ENCODE measurements around the gene ODAPH.
"Not testable (repeated sequence)": the region's sequence is repeated elsewhere in the genome, so short reads cannot be mapped to it uniquely, and the experiment has no call there.

Gene ODAPH

DNA sequence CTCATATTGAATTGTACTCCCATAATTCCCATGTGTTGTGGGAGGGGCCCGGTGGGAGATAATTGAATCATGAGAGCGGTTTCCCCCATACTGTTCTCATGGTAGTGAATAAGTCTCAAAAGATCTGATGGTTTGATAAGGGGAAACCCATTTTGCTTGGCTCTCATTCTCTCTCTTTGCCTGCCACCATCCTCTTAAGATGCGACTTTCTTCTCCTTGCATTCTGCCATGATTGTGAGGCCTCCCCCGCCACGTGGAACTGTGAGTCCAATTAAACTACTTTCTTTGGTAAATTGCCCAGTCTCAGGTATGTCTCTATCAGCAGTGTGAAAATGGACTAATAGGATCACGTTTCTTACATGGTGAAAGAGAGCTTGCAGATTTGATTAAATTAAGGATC lies 18.6 kb upstream of the ODAPH start:
- H3K4me3 ChIP-seq (replicated peaks; ENCODE audit: low read depth, low read length); DNase-seq (ENCODE audit: extremely low read depth, low read depth): not testable (repeated sequence)

DNA sequence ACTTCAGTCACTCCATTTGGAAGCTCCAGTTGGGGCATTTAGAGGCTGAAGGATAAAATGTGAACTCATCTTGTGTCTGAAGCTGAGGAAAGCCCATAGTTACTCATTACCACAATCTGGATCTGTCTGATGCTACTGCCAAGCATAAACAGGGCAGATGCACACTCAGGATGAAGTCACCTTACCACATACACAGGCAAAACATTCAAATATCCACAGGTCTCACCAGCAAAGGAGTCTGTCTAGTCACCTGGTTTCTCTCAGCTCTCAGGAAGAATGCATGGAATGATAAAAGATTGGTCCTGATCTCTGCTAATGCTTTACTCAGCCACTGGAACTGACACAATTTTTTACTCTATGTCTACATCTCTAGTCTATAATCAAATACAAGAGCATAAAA lies 13.0 kb upstream of the ODAPH start:
- no peak for DNase-seq (ENCODE audit: extremely low read depth, low read depth)

DNA sequence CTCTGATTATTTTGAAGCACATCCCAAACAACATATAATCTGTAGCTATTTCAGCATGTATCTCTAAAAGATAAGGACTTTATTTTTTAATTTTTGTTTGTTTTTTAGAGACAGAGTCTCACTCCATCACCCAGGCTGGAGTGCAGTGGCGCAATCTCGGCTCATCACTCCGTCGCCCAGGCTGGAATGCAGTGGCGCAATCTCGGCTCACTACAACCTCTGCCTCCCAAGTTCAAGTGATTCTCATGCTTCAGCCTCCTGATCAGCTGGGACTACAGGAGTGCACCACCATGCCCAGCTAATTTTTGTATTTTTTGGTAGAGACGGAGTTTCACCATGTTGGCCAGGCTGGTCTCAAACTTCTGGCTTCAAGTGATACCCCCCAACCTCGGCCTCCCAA lies 11.6 kb upstream of the ODAPH start:
- not testable (repeated sequence) for H3K4me3 ChIP-seq (replicated peaks; ENCODE audit: low read depth, low read length); DNase-seq (ENCODE audit: extremely low read depth, low read depth)

More for the DNA sequence above, 13.0 kb upstream of the ODAPH start:
- TF ChIP-seq, protein P1, sequence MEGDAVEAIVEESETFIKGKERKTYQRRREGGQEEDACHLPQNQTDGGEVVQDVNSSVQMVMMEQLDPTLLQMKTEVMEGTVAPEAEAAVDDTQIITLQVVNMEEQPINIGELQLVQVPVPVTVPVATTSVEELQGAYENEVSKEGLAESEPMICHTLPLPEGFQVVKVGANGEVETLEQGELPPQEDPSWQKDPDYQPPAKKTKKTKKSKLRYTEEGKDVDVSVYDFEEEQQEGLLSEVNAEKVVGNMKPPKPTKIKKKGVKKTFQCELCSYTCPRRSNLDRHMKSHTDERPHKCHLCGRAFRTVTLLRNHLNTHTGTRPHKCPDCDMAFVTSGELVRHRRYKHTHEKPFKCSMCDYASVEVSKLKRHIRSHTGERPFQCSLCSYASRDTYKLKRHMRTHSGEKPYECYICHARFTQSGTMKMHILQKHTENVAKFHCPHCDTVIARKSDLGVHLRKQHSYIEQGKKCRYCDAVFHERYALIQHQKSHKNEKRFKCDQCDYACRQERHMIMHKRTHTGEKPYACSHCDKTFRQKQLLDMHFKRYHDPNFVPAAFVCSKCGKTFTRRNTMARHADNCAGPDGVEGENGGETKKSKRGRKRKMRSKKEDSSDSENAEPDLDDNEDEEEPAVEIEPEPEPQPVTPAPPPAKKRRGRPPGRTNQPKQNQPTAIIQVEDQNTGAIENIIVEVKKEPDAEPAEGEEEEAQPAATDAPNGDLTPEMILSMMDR (IDR thresholded peaks at IDR 0.05; ENCODE audit: low read depth, low read length, missing control alignments): no peak
- no peak overlapping the region for H3K4me3 ChIP-seq (replicated peaks; ENCODE audit: low read depth, low read length)

- TF ChIP-seq, protein P1 (IDR thresholded peaks at IDR 0.05; ENCODE audit: low read depth, low read length, missing control alignments): no peak
- no peak overlapping the region for H3K4me3 ChIP-seq (replicated peaks; ENCODE audit: low read depth, low read length)
- DNase-seq (ENCODE audit: extremely low read depth, low read depth): no peak
Measured at GRCh38 chr4:75544870-75545269, 11.0 kb upstream of the ODAPH start.

DNA sequence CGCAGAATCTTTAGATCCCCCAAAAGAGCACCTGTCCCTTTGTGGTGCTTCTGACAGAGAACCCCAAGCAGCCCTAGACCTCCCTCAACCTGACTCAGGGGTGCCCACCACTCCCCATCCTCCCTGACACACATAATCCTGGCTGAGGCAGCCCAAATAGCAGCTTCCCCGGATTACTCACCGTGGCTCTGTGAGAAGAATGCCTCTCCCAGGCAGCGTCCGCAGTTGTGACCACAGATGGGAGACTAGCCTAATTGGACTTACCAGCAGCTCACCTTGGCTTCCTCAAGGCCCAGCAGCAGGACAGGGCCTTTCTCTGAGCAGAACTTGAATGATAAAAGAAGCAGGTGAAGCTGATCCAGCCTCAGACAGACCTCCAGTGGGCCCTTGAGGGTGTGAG lies 10.3 kb upstream of the ODAPH start:
- TF ChIP-seq, protein P1 (IDR thresholded peaks at IDR 0.05; ENCODE audit: low read depth, low read length, missing control alignments): no peak

GRCh38 chr4:75547647-75548387 lies 8.0 kb upstream of the ODAPH start:
- DNase-seq (ENCODE audit: extremely low read depth, low read depth): peak; percentile 17
- TF ChIP-seq, protein P1 (IDR thresholded peaks at IDR 0.05; ENCODE audit: low read depth, low read length, missing control alignments): no peak
- no peak overlapping the region for H3K4me3 ChIP-seq (replicated peaks; ENCODE audit: low read depth, low read length)

More for the DNA sequence above, 10.3 kb upstream of the ODAPH start:
- DNase-seq (ENCODE audit: extremely low read depth, low read depth): no peak
- H3K4me3 ChIP-seq (replicated peaks; ENCODE audit: low read depth, low read length): no peak overlapping the region

- DNase-seq (ENCODE audit: extremely low read depth, low read depth): no peak
- TF ChIP-seq, protein P1 (IDR thresholded peaks at IDR 0.05; ENCODE audit: low read depth, low read length, missing control alignments): no peak
Measured at GRCh38 chr4:75549019-75549418, 6.8 kb upstream of the ODAPH start.

GRCh38 chr4:75552452-75552851 lies 3.4 kb upstream of the ODAPH start:
- DNase-seq (ENCODE audit: extremely low read depth, low read depth): no peak
- TF ChIP-seq, protein P1 (IDR thresholded peaks at IDR 0.05; ENCODE audit: low read depth, low read length, missing control alignments): no peak
- H3K4me3 ChIP-seq (replicated peaks; ENCODE audit: low read depth, low read length): no peak overlapping the region

More at GRCh38 chr4:75549019-75549418, 6.8 kb upstream of the ODAPH start:
- H3K4me3 ChIP-seq (replicated peaks; ENCODE audit: low read depth, low read length): no peak overlapping the region
